Hepatocyte (in vitro differentiated cells): ENCODE data around the gene APLN. TPM values are rescaled to one million over a fixed set of nuclear protein-coding genes. Genes with fewer than 3 reads are reported as not detected.

Source experiments
- DNase-seq: peaks from one replicate; pipeline ENCODE4 v3.0.0-alpha.2; 2016; ENCODE audit warnings: low spot score
- H2AFZ ChIP-seq: fragments of 200-600 bp; sonication (generic); 2 replicates; pipeline ENCODE4 v1.6.0; 2016; ENCODE audit warnings: antibody characterized with exemption, mild to moderate bottlenecking
- H3K27ac ChIP-seq: fragments of 200-600 bp; sonication (generic); 2 replicates; pipeline ENCODE4 v1.5.1; 2016; ENCODE audit warnings: mild to moderate bottlenecking
- H3K27me3 ChIP-seq: fragments of 200-600 bp; sonication (generic); 2 replicates; pipeline ENCODE4 v1.6.1; 2016
- H3K36me3 ChIP-seq: fragments of 200-600 bp; sonication (generic); replicated peaks from 2 replicates; pipeline ENCODE4 v1.5.1; 2016; ENCODE audit warnings: low read depth; ENCODE audit not compliant: insufficient read depth
- H3K4me1 ChIP-seq: fragments of 200-600 bp; sonication (generic); 2 replicates; pipeline ENCODE4 v1.5.1; 2016; ENCODE audit warnings: mild to moderate bottlenecking, moderate library complexity; ENCODE audit not compliant: insufficient read depth
- H3K4me2 ChIP-seq: fragments of 200-600 bp; sonication (generic); 2 replicates; pipeline ENCODE4 v1.6.0; 2016
- H3K4me3 ChIP-seq: fragments of 200-600 bp; sonication (generic); 2 replicates; pipeline ENCODE4 v1.5.1; 2016; ENCODE audit warnings: mild to moderate bottlenecking
- H3K79me2 ChIP-seq: fragments of 200-600 bp; sonication (generic); 2 replicates; pipeline ENCODE4 v1.6.0; 2017; ENCODE audit warnings: mild to moderate bottlenecking
- H3K9me2 ChIP-seq: fragments of 200-600 bp; sonication (generic); replicated peaks from 2 replicates; pipeline ENCODE4 v1.6.0; 2017; ENCODE audit warnings: mild to moderate bottlenecking; ENCODE audit not compliant: insufficient read depth
- H3K9me3 ChIP-seq: fragments of 200-600 bp; sonication (generic); 2 replicates; pipeline ENCODE4 v1.5.1; 2016; ENCODE audit warnings: low read depth, mild to moderate bottlenecking
- H4K20me1 ChIP-seq: fragments of 200-600 bp; sonication (generic); 2 replicates; pipeline ENCODE4 v1.6.0; 2016; ENCODE audit warnings: mild to moderate bottlenecking; ENCODE audit not compliant: insufficient read depth, poor library complexity, severe bottlenecking
- EZH2 ChIP-seq: fragments of 200-600 bp; sonication (generic); IDR thresholded peaks from 2 replicates; pipeline ENCODE4 v1.6.1; 2016; ENCODE audit warnings: antibody characterized with exemption, mild to moderate bottlenecking, borderline replicate concordance
- EZH2phosphoT487 ChIP-seq: fragments of 200-600 bp; sonication (generic); IDR thresholded peaks from one replicate; pipeline ENCODE4 v1.6.1; 2018; ENCODE audit warnings: antibody characterized with exemption, mild to moderate bottlenecking, low read depth, moderate library complexity; ENCODE audit not compliant: unreplicated experiment, severe bottlenecking
- WGBS: methylation state at CpG from one replicate; pipeline ENCODE4 v1.1.6; 2016; ENCODE audit warnings: low lambda C conversion rate; ENCODE audit errors: missing lambda C conversion rate; 5-methylcytosine and 5-hydroxymethylcytosine counted together
- polyA plus RNA-seq: library from polyadenylated mRNA; unstranded; fragments of >200 nt; fragmentation: Nextera tagmentation; extraction: Ambion mirVana; gene quantifications from 2 replicates; pipeline ENCODE4 v1.2.1, GENCODE V29; 2016
- total RNA-seq: library from RNA; depleted of rRNA; stranded (reverse); fragments of >200 nt; gene quantifications from 2 replicates; pipeline ENCODE4 v1.2.3, GENCODE V29; 2014
- TF ChIP-seq, protein P1 (sequence below): fragments of 200-600 bp; sonication (generic); IDR thresholded peaks from 2 replicates; pipeline ENCODE4 v1.5.1; 2016; ENCODE audit warnings: antibody characterized with exemption, mild to moderate bottlenecking; ENCODE audit not compliant: poor library complexity

APLN gene, protein sequence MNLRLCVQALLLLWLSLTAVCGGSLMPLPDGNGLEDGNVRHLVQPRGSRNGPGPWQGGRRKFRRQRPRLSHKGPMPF
- 0.16 and 0.30 TPM in 2 replicates for total RNA-seq
- 0.30 and 0.92 TPM in 2 replicates for polyA plus RNA-seq

DNA sequence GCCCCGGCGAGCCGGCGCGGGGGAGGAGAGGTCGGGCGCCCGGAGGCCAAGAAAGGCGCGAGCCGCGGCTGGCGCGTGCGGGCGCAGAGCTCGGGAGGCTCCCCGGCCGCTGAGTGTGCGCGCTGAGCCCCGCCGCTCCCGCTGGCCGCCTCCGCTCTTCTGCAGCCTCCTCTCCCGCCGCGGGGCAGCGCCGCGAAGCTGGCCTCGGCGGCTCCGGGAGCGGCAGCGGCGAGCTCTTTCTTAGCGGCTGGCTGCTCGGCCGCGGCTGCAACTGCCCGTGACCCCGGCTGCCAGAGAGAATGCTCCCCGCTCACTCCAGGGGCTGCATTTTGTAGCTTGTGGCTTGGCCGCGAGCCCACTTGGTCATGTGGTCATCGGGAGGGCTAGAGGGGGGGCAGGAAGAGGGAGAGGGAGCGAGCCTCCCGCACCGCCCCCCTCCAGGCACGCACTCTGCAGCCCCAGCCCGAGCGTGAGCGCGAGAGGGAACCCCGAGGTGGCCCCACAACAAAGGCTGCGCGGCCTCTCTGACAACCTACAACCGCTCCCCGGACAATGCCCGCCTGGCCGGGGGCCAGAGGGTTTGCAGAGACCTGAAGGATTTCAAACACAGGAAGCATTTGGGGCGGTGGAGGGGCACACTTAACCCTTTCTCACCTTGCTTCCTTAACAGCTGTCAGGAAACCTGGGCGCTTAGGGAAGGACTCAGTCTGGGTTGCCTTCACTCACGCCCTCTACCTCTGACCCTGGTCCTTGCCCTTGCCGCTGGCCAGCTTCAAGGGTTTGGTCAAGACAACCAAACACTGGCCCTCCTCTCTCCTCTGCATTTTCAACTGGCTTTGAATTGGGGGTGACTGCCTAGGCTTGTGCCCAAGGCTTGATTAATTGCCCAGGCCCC is at the start of gene APLN:
Gene APLN, minus strand, starts transcription at position 305 of the 895 bp plus-strand sequence. CDS start 326 bp downstream, outside the sequence.
- TF ChIP-seq, protein P1, sequence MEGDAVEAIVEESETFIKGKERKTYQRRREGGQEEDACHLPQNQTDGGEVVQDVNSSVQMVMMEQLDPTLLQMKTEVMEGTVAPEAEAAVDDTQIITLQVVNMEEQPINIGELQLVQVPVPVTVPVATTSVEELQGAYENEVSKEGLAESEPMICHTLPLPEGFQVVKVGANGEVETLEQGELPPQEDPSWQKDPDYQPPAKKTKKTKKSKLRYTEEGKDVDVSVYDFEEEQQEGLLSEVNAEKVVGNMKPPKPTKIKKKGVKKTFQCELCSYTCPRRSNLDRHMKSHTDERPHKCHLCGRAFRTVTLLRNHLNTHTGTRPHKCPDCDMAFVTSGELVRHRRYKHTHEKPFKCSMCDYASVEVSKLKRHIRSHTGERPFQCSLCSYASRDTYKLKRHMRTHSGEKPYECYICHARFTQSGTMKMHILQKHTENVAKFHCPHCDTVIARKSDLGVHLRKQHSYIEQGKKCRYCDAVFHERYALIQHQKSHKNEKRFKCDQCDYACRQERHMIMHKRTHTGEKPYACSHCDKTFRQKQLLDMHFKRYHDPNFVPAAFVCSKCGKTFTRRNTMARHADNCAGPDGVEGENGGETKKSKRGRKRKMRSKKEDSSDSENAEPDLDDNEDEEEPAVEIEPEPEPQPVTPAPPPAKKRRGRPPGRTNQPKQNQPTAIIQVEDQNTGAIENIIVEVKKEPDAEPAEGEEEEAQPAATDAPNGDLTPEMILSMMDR, result no peak
- TF ChIP-seq EZH2phosphoT487 (no peak), EZH2 (no peak)
- Histone ChIP-seq H3K4me3 (no peak within 1 kb of the TSS), H3K4me1 (peaks cover 3% of the 10 kb centered on the region), H3K9me3 (no peaks in the 10 kb centered on the region), H3K9me2 (no peaks in the 10 kb centered on the region), H3K4me2 (peak within 1 kb of the TSS; percentile 87), H2AFZ (no peak within 1 kb of the TSS), H3K79me2 (no peaks in the 10 kb centered on the region), H3K27me3 (peaks cover 10% of the 10 kb centered on the region), H3K27ac (no peak within 1 kb of the TSS), H3K36me3 (no peaks in the 10 kb centered on the region), H4K20me1 (no peaks in the 10 kb centered on the region)
- WGBS, result 30% methylated on average over 58 of the region's 67 CpGs
- DNase-seq, result peak; percentile 60

DNA sequence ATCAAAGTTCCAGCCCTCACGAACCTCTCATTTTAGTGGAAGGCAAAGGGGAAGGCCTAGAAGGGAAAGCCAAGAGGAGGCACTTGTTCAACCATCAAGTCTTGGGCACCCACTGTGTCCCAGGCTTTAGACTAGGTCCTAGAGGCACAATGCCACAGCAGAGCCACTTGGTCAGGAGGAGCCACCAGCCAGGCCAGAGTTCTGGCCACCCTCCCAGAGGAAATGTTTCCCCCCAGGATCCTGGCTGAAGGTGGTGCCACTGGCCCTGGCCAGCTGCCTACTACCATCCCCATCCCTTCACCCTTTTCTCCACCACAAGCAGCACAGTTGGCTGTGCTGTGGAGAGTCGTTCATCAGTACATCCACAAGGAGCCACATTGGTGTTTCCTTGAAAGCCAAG is 49.7 kb upstream of the APLN start:
- H3K27me3 ChIP-seq, result no peaks in the 10 kb centered on the region
- no peak overlapping the region for H3K4me2 ChIP-seq
- DNase-seq, result no peak
- WGBS, result 72% methylated on average over 2 of the region's 2 CpGs
- no peaks in the 10 kb centered on the region for H3K79me2 ChIP-seq
- H2AFZ ChIP-seq, result no peak overlapping the region
- no peaks in the 10 kb centered on the region for H3K9me2 ChIP-seq
- no peak for TF ChIP-seq EZH2
- TF ChIP-seq, protein P1, result no peak
- TF ChIP-seq EZH2phosphoT487, result no peak
- H3K4me3 ChIP-seq, result no peak overlapping the region
- H3K36me3 ChIP-seq, result no peaks in the 10 kb centered on the region
- H3K9me3 ChIP-seq, result no peaks in the 10 kb centered on the region
- H3K27ac ChIP-seq, result no peak overlapping the region
- no peaks in the 10 kb centered on the region for H4K20me1 ChIP-seq
- H3K4me1 ChIP-seq, result no peaks in the 10 kb centered on the region

DNA sequence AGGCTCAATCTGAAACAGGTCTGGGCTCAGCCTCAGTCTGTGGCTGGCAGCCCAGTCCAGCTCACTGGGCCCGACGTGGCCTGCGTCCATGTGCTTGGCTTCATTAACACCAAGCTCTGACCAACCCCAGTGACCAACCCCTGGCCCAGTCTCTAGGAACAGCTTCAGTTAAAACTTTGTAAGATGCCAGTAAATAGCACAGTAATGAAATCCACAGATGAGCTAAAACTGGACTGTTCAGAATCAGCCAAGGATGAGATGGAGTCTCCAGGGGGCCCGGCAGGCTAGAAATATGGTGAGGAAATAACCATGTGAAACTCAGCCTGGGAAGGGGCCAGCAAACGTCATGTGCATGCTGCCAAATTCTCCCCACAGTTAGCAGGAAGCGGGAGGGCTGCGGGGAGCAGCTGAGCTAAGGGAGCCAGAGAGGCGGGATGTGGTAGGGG is 46.9 kb upstream of the APLN start:
- H3K4me1 ChIP-seq, result no peaks in the 10 kb centered on the region
- no peaks in the 10 kb centered on the region for H4K20me1 ChIP-seq
- H3K27me3 ChIP-seq, result no peaks in the 10 kb centered on the region
- no peak overlapping the region for H3K4me3 ChIP-seq
- DNase-seq, result no peak
- no peak overlapping the region for H2AFZ ChIP-seq
- 86% methylated on average over 8 of the region's 8 CpGs for WGBS
- H3K4me2 ChIP-seq, result no peak overlapping the region
- no peak for TF ChIP-seq EZH2phosphoT487
- TF ChIP-seq, protein P1, result no peak
- TF ChIP-seq EZH2, result no peak
- H3K79me2 ChIP-seq, result no peaks in the 10 kb centered on the region
- no peaks in the 10 kb centered on the region for H3K9me2 ChIP-seq
- H3K36me3 ChIP-seq, result no peaks in the 10 kb centered on the region
- no peaks in the 10 kb centered on the region for H3K9me3 ChIP-seq
- no peak overlapping the region for H3K27ac ChIP-seq
